Smooth muscle cell (in vitro differentiated cells): Measurements from ENCODE around the gene ZNF582. TPM values are rescaled to one million over a fixed set of nuclear protein-coding genes. Genes with fewer than 3 reads are reported as not detected.

Experiments used
- DNase-seq: peaks from one replicate; lab custom pipeline; 2025; ENCODE audit not compliant: unreplicated experiment; lab: John Stamatoyannopoulos, UW
- H2AFZ ChIP-seq: fragments of 200-600 bp; sonication (generic); 2 replicates; pipeline ENCODE4 v1.6.0; 2016; ENCODE audit warnings: antibody characterized with exemption, low read depth, mild to moderate bottlenecking
- H3F3A ChIP-seq: fragments of 200-600 bp; sonication (generic); 2 replicates; pipeline ENCODE4 v1.6.0; 2017; ENCODE audit warnings: antibody characterized with exemption, low read depth
- H3K27ac ChIP-seq: fragments of 200-600 bp; sonication (generic); 2 replicates; pipeline ENCODE4 v1.5.1; 2016; ENCODE audit warnings: low read depth, mild to moderate bottlenecking
- H3K27me3 ChIP-seq: fragments of 200-600 bp; sonication (generic); 2 replicates; pipeline ENCODE4 v1.6.1; 2016; ENCODE audit warnings: low read depth, mild to moderate bottlenecking
- H3K36me3 ChIP-seq: fragments of 200-600 bp; sonication (generic); 2 replicates; pipeline ENCODE4 v1.5.1; 2016; ENCODE audit warnings: low read depth
- H3K4me1 ChIP-seq: fragments of 200-600 bp; sonication (generic); 2 replicates; pipeline ENCODE4 v1.5.1; 2016; ENCODE audit warnings: low read depth
- H3K4me2 ChIP-seq: fragments of 200-600 bp; sonication (generic); 2 replicates; pipeline ENCODE4 v1.6.0; 2016; ENCODE audit warnings: mild to moderate bottlenecking
- H3K4me3 ChIP-seq: fragments of 200-600 bp; sonication (generic); 2 replicates; pipeline ENCODE4 v1.5.1; 2016; ENCODE audit warnings: mild to moderate bottlenecking
- H3K79me2 ChIP-seq: fragments of 200-600 bp; sonication (generic); 2 replicates; pipeline ENCODE4 v1.6.0; 2016; ENCODE audit warnings: low read depth, mild to moderate bottlenecking
- H3K9ac ChIP-seq: fragments of 200-600 bp; sonication (generic); 2 replicates; pipeline ENCODE4 v1.6.0; 2016; ENCODE audit warnings: low read depth
- H3K9me3 ChIP-seq: fragments of 200-600 bp; sonication (generic); replicated peaks from 2 replicates; pipeline ENCODE4 v1.5.1; 2016; ENCODE audit warnings: low read depth
- H4K20me1 ChIP-seq: fragments of 200-600 bp; sonication (generic); 2 replicates; pipeline ENCODE4 v1.6.0; 2016; ENCODE audit warnings: low read depth
- CTCF ChIP-seq: fragments of 200-600 bp; sonication (generic); IDR thresholded peaks from 2 replicates; pipeline ENCODE4 v1.5.1; 2017; ENCODE audit warnings: borderline replicate concordance, mild to moderate bottlenecking, antibody characterized with exemption; ENCODE audit not compliant: insufficient read depth, poor library complexity, severe bottlenecking
- WGBS: methylation state at CpG from one replicate; pipeline ENCODE4 v1.1.7; 2016; ENCODE audit warnings: low lambda C conversion rate; 5-methylcytosine and 5-hydroxymethylcytosine counted together
- polyA plus RNA-seq: library from polyadenylated mRNA; unstranded; fragments of >200 nt; fragmentation: Nextera tagmentation; extraction: Ambion mirVana; gene quantifications from 2 replicates; pipeline ENCODE4 v1.2.1, GENCODE V29; 2016
- total RNA-seq: library from RNA; depleted of rRNA; stranded (reverse); fragments of >200 nt; gene quantifications from 2 replicates; pipeline ENCODE4 v1.2.3, GENCODE V29; 2014

ZNF582 gene
- total and polyA plus RNA-seq, 2 experiments from 2014 or later = 0.99 to 3.8 TPM

- no peaks in the 10 kb centered on the region for H3K4me1 ChIP-seq
- H3K4me2 ChIP-seq = no peak overlapping the region
- H4K20me1 ChIP-seq = no peaks in the 10 kb centered on the region
- H3K27ac ChIP-seq = no peak overlapping the region
- TF ChIP-seq CTCF = no peak
- H3K27me3 ChIP-seq = no peaks in the 10 kb centered on the region
- H2AFZ ChIP-seq = no peak overlapping the region
- H3K9me3 ChIP-seq = peaks cover 98% of the 10 kb centered on the region
- no peaks in the 10 kb centered on the region for H3K79me2 ChIP-seq
- H3K36me3 ChIP-seq = peaks cover 61% of the 10 kb centered on the region
- no peak overlapping the region for H3K9ac ChIP-seq
- H3K4me3 ChIP-seq = peak overlapping the region; percentile 8
- DNase-seq = no peak
- peaks cover 12% of the 10 kb centered on the region for H3F3A ChIP-seq
- 95% methylated on average over 5 of the region's 5 CpGs for WGBS
Observed at GRCh38 chr19:56423276-56423984, 30.1 kb upstream of the ZNF582 start.

GRCh38 chr19:56405062-56405461 is 11.7 kb upstream of the ZNF582 start:
- Histone ChIP-seq H3K4me1 (peaks cover 3% of the 10 kb centered on the region), H3K9ac (no peak overlapping the region), H2AFZ (no peak overlapping the region), H3K4me3 (peak overlapping the region; percentile 78), H4K20me1 (no peaks in the 10 kb centered on the region), H3K4me2 (peak overlapping the region; percentile 84), H3K36me3 (peaks cover 34% of the 10 kb centered on the region), H3K9me3 (peaks cover 29% of the 10 kb centered on the region), H3F3A (no peaks in the 10 kb centered on the region), H3K27ac (no peak overlapping the region), H3K79me2 (peaks cover 13% of the 10 kb centered on the region), H3K27me3 (no peaks in the 10 kb centered on the region)
- DNase-seq = no peak
- TF ChIP-seq CTCF = no peak
- 98% methylated on average over 4 of the region's 4 CpGs for WGBS

- Histone ChIP-seq H3K79me2 (peaks cover 13% of the 10 kb centered on the region), H3K27me3 (no peaks in the 10 kb centered on the region), H3K9ac (peak overlapping the region; percentile 89), H3K9me3 (peaks cover 27% of the 10 kb centered on the region), H3K4me3 (peak overlapping the region; percentile 78), H3K27ac (no peak overlapping the region), H2AFZ (peak overlapping the region; percentile 96), H4K20me1 (no peaks in the 10 kb centered on the region), H3K36me3 (peaks cover 31% of the 10 kb centered on the region), H3F3A (no peaks in the 10 kb centered on the region), H3K4me2 (peak overlapping the region; percentile 84), H3K4me1 (peaks cover 3% of the 10 kb centered on the region)
- DNase-seq = no peak
- WGBS = 81% methylated on average over 9 of the region's 9 CpGs
- TF ChIP-seq CTCF = no peak
Observed at GRCh38 chr19:56404705-56405056, 11.3 kb upstream of the ZNF582 start.
